Mucosa of rectum (tissue), 2 donors: ENCODE data around the gene ZNF732.
"Not testable (repeated sequence)": the region's sequence is repeated elsewhere in the genome, so short reads cannot be mapped to it uniquely, and the experiment has no call there.

ENCODE experiments used
- H3K27ac ChIP-seq, 2 donors: one replicate each; pipeline ENCODE4 v1.7.0; 2013; ENCODE audit warnings: inconsistent platforms in 2 of 2, low read depth in 2 of 2, low read length in 2 of 2
- H3K27me3 ChIP-seq, 2 donors: one replicate each; pipeline ENCODE4 v1.7.0; 2013; ENCODE audit warnings: low read length in 2 of 2; ENCODE audit not compliant: control insufficient read depth in 2 of 2, insufficient read depth in 2 of 2
- H3K36me3 ChIP-seq, 2 donors: one replicate each; pipeline ENCODE4 v1.7.0; 2013; ENCODE audit warnings: low read length in 2 of 2; ENCODE audit not compliant: control insufficient read depth in 2 of 2, insufficient read depth in 2 of 2
- H3K4me1 ChIP-seq, 2 donors: one replicate each; pipeline ENCODE4 v1.7.0; 2013; ENCODE audit warnings: low read length in 2 of 2, mild to moderate bottlenecking in 1 of 2; ENCODE audit not compliant: control insufficient read depth in 2 of 2, insufficient read depth in 2 of 2
- H3K4me3 ChIP-seq, 2 donors: one replicate each; pipeline ENCODE4 v1.7.0; 2013; ENCODE audit warnings: low read length in 2 of 2
- H3K9ac ChIP-seq, 2 donors: one replicate each; pipeline ENCODE4 v1.7.0; 2013; ENCODE audit warnings: low read length in 2 of 2, low read depth in 1 of 2, mild to moderate bottlenecking in 1 of 2
- H3K9me3 ChIP-seq, 2 donors: one replicate each; pipeline ENCODE4 v1.7.0; 2013; ENCODE audit warnings: low read length in 2 of 2; ENCODE audit not compliant: control insufficient read depth in 2 of 2
- donor health status: healthy.
- donor health status: Normal muscosa, but diverticular disease.

Gene ZNF732

DNA sequence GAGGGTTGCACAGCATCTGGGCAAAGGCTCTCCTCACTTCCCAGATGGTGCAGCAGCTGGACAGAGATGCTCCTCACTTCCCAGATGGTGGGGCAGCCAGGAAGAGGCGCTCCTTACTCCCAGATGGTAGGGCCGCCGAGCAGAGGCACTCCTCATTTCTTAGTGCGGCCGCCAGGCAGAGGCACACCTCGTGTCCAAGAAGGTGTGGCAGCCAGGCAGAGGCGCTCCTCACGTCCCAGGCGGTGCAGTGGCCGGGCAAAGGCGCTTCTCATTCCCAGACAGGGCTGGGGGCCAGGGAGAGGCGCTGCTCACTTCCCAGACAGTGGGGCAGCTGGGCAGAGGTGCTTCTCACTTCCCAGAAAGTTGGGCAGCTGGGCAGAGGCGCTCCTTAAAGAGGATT, 48.8 kb downstream of the ZNF732 start:
- H3K4me3 ChIP-seq = no peak overlapping the region

DNA sequence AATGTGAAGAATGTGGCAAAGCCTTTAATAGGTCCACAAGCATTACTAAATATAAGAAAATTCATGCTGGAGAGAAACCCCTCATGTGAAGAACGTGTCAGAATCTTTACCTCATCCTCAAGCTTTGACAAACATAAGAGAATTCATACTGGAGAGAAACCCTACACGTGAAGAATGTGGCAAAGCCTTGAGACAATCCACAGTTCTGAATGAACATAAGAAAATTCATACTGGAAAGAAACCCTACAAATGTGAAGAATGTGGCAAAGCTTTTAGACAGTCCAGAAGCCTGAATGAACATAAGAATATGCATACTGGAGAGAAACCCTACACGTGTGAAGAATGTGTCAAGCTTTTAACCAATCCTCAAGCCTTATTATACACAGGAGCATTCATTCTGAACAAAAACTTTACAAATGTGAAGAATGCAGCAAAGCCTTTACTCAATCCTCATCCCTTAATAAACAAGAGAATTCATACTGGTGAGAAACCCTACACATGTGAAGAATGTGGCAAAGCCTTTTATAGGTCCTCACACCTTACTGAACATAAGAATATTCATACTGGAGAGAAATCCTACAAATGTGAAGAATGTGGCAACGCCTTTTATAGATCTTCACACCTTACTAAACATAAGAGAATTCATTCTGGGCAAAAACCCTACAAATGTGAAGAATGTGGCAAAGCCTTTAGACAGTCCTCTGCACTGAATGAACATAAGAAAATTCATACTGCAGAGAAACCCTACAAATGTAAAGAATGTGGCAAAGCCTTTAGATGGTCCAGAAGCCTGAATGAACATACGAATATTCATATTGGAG, 51.1 kb downstream of the ZNF732 start:
- no peak overlapping the region for H3K9ac ChIP-seq
- no peaks in the 10 kb centered on the region for H3K4me1 ChIP-seq
- H3K9me3 ChIP-seq = peaks cover 12 to 23% of the 10 kb centered on the region in 2 donors
- no peak overlapping the region for H3K27ac ChIP-seq
- no peaks in the 10 kb centered on the region for H3K36me3 ChIP-seq
- no peaks in the 10 kb centered on the region for H3K27me3 ChIP-seq
- no peak overlapping the region for H3K4me3 ChIP-seq

More for the DNA sequence above, 48.8 kb downstream of the ZNF732 start:
- Histone ChIP-seq H3K27ac (no peak overlapping the region), H3K9ac (no peak overlapping the region), H3K9me3 (peaks cover 17 to 26% of the 10 kb centered on the region in 2 donors), H3K36me3 (no peaks in the 10 kb centered on the region), H3K4me1 (no peaks in the 10 kb centered on the region), H3K27me3 (no peaks in the 10 kb centered on the region)

DNA sequence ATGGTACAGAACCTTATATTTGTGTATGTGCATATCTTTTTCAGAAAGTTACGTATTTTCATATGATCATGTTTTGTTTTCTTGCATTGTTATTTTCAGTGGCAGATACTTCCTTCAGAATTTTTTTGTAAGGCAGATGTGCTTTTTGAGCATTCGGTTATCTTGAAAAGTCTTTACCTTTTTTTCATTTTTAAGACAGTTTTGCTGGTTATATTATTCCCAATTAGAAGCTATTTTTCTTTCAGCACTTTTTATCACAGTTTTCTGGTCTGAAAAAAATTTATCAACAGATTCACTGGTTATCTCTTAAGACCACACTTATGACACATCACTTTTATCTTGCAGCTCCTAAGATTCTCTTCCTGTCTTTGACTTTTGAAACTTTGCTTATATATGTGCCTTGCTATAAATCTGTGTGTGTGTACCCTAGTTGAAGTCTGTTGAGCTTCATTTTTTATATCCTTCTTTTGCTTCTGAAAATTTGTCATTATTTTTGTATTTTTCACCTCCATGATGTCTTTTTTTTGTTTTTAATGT, 53.1 kb downstream of the ZNF732 start:
- Histone ChIP-seq H3K9ac (no peak overlapping the region), H3K27me3 (no peaks in the 10 kb centered on the region), H3K4me1 (no peaks in the 10 kb centered on the region), H3K36me3 (no peaks in the 10 kb centered on the region), H3K27ac (no peak overlapping the region), H3K4me3 (no peak overlapping the region), H3K9me3 (peaks cover 14 to 21% of the 10 kb centered on the region in 2 donors)

DNA sequence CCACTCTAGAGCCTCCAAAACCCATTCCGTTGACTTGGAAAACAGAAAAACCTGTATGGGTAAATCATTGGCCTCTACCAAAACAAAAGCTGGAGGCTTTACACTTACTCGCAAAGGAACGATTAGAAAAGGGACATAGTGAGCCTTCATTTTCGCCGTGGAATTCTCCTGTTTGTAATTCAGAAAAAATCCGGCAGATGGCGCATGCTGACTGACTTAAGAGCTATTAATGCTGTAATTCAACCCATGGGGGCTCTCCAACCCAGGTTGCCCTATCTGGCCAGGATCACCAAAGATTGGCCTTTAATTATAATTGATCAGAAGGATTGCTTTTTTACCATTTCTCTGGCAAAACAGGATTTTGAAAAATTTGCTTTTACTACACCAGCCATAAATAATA, 60.8 kb downstream of the ZNF732 start:
- Histone ChIP-seq H3K9me3 (peaks cover 0 to 2% of the 10 kb centered on the region in 2 donors), H3K36me3 (no peaks in the 10 kb centered on the region), H3K9ac (no peak overlapping the region), H3K27me3 (no peaks in the 10 kb centered on the region), H3K4me1 (peaks cover 4 to 5% of the 10 kb centered on the region in 2 donors), H3K27ac (no peak overlapping the region), H3K4me3 (no peak overlapping the region)

DNA sequence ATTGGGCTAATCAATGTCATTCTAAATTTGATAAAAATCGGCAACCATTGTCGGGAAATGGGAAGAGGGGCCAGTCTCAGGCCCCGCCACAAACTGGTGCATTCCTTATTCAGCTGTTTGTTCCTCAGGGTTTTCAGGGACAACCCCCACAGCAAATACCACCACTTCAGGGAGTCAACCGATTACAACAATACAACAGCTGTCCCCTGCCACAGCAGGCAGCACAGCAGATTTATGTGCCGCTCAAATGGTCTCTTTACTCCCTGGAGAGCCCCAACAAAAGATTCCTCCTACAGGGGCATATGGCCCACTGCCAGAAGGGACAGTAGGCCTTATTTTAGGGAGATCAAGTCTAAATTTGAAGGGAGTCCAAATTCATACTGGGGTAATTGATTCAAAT, 61.8 kb downstream of the ZNF732 start:
- H3K36me3 ChIP-seq = no peaks in the 10 kb centered on the region
- H3K27ac ChIP-seq = no peak overlapping the region
- peaks cover 4 to 5% of the 10 kb centered on the region in 2 donors for H3K4me1 ChIP-seq
- no peaks in the 10 kb centered on the region for H3K27me3 ChIP-seq
- no peak overlapping the region for H3K9ac ChIP-seq
- no peaks in the 10 kb centered on the region for H3K9me3 ChIP-seq
- no peak overlapping the region for H3K4me3 ChIP-seq

DNA sequence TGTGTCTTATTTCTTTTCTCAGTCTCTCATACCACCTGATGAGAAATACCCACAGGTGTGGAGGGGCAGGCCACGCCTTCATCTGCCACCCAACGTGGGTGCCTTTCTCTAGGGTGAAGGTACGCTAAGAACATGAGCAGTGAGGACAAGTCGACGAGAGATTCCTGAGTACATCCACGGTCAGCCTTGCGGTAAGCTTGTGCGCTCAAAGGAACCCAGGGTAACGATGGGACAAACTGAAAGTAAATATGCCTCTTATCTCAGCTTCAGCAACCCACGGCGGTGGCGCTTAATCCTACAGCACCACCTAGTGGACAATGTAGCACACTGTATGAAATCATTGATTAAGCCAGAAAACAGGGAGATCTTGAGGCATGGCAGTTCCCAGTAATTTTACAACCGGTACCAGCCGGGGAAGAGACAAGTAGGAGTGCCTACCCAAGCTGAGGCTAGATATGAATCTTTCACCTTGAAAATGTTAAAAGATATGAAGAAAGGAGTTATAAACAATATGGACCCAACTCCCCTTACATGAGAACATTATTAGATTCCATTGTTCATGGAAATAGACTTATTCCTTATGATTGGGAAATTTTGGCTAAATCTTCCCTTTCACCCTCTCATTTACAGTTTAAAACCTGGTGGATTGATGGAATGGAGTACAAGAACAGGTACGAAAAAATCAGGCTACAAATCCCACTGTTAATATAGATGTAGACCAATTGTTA, 63.0 kb downstream of the ZNF732 start:
- peak overlapping the region in 1 of 2 donors; percentile 51 for H3K9ac ChIP-seq
- H3K27ac ChIP-seq = peak overlapping the region; percentile 4 to 37
- no peaks in the 10 kb centered on the region for H3K27me3 ChIP-seq
- H3K36me3 ChIP-seq = no peaks in the 10 kb centered on the region
- H3K4me1 ChIP-seq = peaks cover 4 to 5% of the 10 kb centered on the region in 2 donors
- no peaks in the 10 kb centered on the region for H3K9me3 ChIP-seq
- peak overlapping the region; percentile 87 to 89 for H3K4me3 ChIP-seq

DNA sequence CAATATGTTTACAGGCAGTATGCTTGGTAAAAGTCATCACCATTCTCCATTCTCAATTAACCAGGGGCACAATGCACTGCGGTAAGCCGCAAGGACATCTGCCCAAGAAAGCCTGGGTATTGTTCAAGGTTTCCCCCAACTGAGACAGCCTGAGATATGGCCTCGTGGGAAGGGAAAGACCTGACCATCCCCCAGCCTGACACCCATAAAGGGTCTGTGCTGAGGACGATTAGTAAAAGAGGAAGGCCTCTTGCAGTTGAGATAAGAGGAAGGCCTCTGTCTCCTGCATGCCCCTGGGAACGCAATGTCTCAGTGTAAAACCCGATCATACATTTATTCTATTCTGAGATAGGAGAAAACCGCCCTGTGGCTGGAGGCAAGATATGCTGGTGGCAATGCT, 63.9 kb downstream of the ZNF732 start:
- not testable (repeated sequence) for H3K9me3 ChIP-seq, H3K9ac ChIP-seq, H3K4me1 ChIP-seq, H3K36me3 ChIP-seq, H3K27me3 ChIP-seq, H3K27ac ChIP-seq
- peak overlapping the region in 1 of 2 donors; percentile 89 for H3K4me3 ChIP-seq

DNA sequence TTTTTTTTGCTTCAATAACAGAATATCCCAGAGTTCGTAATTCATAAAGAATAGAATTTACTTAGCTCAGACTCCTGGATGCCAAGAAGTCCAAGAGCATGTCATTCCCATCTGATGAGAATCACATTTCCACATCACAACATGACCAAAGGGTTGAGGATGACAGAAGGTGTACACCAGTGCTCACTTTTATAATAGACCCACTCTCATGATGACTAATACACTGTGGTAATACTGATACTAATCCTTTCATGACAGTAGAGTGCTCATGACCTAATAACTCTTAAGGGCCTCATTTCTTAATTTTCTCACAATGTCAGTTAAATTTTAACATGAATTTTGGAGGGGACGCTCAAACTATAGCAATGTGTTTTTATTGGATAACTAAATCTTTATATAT, 69.2 kb downstream of the ZNF732 start:
- no peaks in the 10 kb centered on the region for H3K9me3 ChIP-seq
- no peak overlapping the region for H3K27ac ChIP-seq

DNA sequence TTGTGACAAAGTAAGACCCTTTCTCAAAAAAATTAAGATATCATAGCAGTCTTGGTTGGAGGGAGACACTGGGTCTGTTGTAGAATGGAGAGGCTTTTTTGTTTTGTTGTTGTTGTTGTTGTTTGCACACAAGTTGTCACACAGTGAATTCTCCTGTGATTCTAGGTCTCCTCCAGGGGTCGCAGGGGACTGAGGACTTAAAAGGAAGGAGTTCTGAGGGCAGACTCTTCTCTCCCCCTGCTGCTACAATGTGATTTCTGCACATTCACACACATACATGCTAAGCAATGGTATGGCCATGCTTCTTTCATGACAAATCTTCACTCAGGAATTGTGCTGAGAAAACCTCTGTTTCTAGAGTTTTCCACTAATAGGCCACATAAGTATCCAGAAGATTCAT, 71.1 kb downstream of the ZNF732 start:
- Histone ChIP-seq H3K36me3 (no peaks in the 10 kb centered on the region), H3K27me3 (no peaks in the 10 kb centered on the region), H3K9ac (no peak overlapping the region), H3K9me3 (no peaks in the 10 kb centered on the region), H3K4me1 (no peaks in the 10 kb centered on the region), H3K27ac (no peak overlapping the region), H3K4me3 (no peak overlapping the region)

More for the DNA sequence above, 69.2 kb downstream of the ZNF732 start:
- Histone ChIP-seq H3K4me3 (no peak overlapping the region), H3K36me3 (no peaks in the 10 kb centered on the region), H3K4me1 (no peaks in the 10 kb centered on the region), H3K9ac (no peak overlapping the region), H3K27me3 (no peaks in the 10 kb centered on the region)

DNA sequence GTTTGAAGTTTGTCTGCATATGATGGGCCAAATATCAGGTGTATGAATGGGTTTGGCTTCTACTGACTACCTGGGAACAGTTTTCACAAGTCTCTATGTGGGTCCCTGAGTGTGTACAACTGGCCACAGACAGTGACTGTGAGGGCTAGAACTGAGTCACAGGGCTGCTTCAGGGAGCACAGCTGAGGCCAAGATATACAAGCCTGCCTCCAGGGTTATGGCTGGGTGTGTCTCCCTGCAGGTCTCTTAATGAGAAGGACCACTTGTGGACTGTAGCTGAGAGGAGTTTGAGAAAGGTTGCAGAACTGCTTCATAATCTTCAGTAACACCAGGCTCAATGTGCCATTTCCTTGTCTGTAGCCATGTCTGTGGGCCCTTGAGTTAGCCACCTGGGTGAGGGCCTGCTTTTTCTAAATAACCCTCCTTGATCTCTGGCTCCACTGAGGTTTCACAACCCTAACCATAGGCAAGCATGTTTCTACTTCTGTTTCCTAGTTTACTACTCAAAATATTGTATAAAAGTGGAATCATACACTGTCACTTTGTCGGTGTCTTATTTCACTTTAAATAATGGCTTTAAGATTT, 81.3 kb downstream of the ZNF732 start:
- Histone ChIP-seq H3K27me3 (no peaks in the 10 kb centered on the region), H3K27ac (no peak overlapping the region), H3K9ac (no peak overlapping the region), H3K4me3 (no peak overlapping the region), H3K9me3 (no peaks in the 10 kb centered on the region), H3K36me3 (no peaks in the 10 kb centered on the region), H3K4me1 (no peaks in the 10 kb centered on the region)
